IMR-90 (cell line): ENCODE results near the gene SLC25A26. TPM values are rescaled to one million over a fixed set of nuclear protein-coding genes. Genes with fewer than 3 reads are reported as not detected.

ENCODE experiments used
- ATAC-seq: fragments of 200-7000 bp; cut with Tn5 transposase; 2 replicates; pipeline ENCODE4 v1.9.1; 2020; ENCODE audit warnings: low read depth, mild to moderate bottlenecking, moderate library complexity
- BruUV-seq: library from RNA; stranded (reverse); fragments of 400-500 nt; replicated peaks from 2 replicates; lab custom pipeline; 2021; lab: Mats Ljungman, UMichigan
- CTCF ChIA-PET: fragments of 300-600 bp; formaldehyde crosslinking; extraction: SDS; loops from one replicate; lab custom pipeline; 2021; ENCODE audit warnings: antibody characterized with exemption; lab: Yijun Ruan, JAX
- POLR2A ChIA-PET: fragments of 300-600 bp; sonication (Branson Sonifier 250); formaldehyde crosslinking; loops from one replicate; lab custom pipeline; 2022; ENCODE audit warnings: antibody characterized with exemption; ENCODE audit not compliant: unreplicated experiment; lab: Charles Lee
- DNase-seq: peaks from one replicate; pipeline ENCODE4 v3.0.0; 2013
- H2AFZ ChIP-seq: replicated peaks from 2 replicates; pipeline ENCODE3; 2013; ENCODE audit warnings: low read length, mild to moderate bottlenecking; ENCODE audit not compliant: poor library complexity
- H2AK5ac ChIP-seq: 2 replicates; pipeline ENCODE4 v1.6.1; 2013; ENCODE audit warnings: low read depth, low read length, inconsistent platforms
- H2AK9ac ChIP-seq: replicated peaks from 2 replicates; pipeline ENCODE3; 2013; ENCODE audit warnings: mild to moderate bottlenecking, low read depth, low read length, moderate library complexity; ENCODE audit not compliant: poor library complexity
- H2BK120ac ChIP-seq: 2 replicates; pipeline ENCODE4 v1.6.1; 2013; ENCODE audit warnings: low read depth, low read length, inconsistent platforms
- H2BK15ac ChIP-seq: 3 replicates; pipeline ENCODE4 v1.6.1; 2013; ENCODE audit warnings: low read depth, low read length, inconsistent platforms
- H2BK20ac ChIP-seq: 2 replicates; pipeline ENCODE4 v1.6.1; 2013; ENCODE audit warnings: low read depth, mild to moderate bottlenecking, inconsistent platforms, low read length, moderate library complexity
- H2BK5ac ChIP-seq: 2 replicates; pipeline ENCODE4 v1.6.1; 2013; ENCODE audit warnings: mild to moderate bottlenecking, low read depth, low read length, inconsistent platforms; ENCODE audit not compliant: poor library complexity, severe bottlenecking
- H3K14ac ChIP-seq: replicated peaks from 2 replicates; pipeline ENCODE4 v1.6.1; 2013; ENCODE audit warnings: low read depth, low read length, inconsistent platforms
- H3K18ac ChIP-seq: 2 replicates; pipeline ENCODE4 v1.6.1; 2013; ENCODE audit warnings: low read depth, low read length, control low read depth
- H3K23ac ChIP-seq: 2 replicates; pipeline ENCODE4 v1.6.1; 2013; ENCODE audit warnings: low read depth, low read length, inconsistent platforms
- H3K27ac ChIP-seq: 2 replicates; pipeline ENCODE4 v1.5.1; 2013; ENCODE audit warnings: mild to moderate bottlenecking, control low read depth, low read length; ENCODE audit not compliant: insufficient read depth
- H3K27me3 ChIP-seq: 2 replicates; pipeline ENCODE4 v1.6.1; 2013; ENCODE audit warnings: low read length; ENCODE audit not compliant: control insufficient read depth, insufficient read depth
- H3K36me3 ChIP-seq: 2 replicates; pipeline ENCODE4 v1.6.1; 2013; ENCODE audit warnings: low read length, mixed read lengths; ENCODE audit not compliant: control insufficient read depth, insufficient read depth
- H3K4ac ChIP-seq: 2 replicates; pipeline ENCODE4 v1.6.1; 2013; ENCODE audit warnings: low read depth, low read length, inconsistent platforms
- H3K4me1 ChIP-seq: 2 replicates; pipeline ENCODE4 v1.6.1; 2013; ENCODE audit warnings: low read length, mixed read lengths; ENCODE audit not compliant: control insufficient read depth, insufficient read depth
- H3K4me2 ChIP-seq: 2 replicates; pipeline ENCODE4 v1.6.1; 2013; ENCODE audit warnings: low read depth, mild to moderate bottlenecking, control low read depth, low read length, moderate library complexity
- H3K4me3 ChIP-seq: 2 replicates; pipeline ENCODE4 v1.5.1; 2013; ENCODE audit warnings: low read depth, mild to moderate bottlenecking, control low read depth, low read length, moderate library complexity; ENCODE audit not compliant: insufficient read depth
- H3K56ac ChIP-seq: 2 replicates; pipeline ENCODE4 v1.6.1; 2013; ENCODE audit warnings: low read length, inconsistent platforms; ENCODE audit not compliant: insufficient read depth; ENCODE audit errors: extremely low read depth
- H3K79me1 ChIP-seq, 2 experiments: 2 replicates each; pipeline ENCODE4 v1.6.1; 2013; ENCODE audit warnings: low read length in 2 of 2, inconsistent platforms in 1 of 2, low read depth in 1 of 2
- H3K9ac ChIP-seq: 2 replicates; pipeline ENCODE4 v1.6.1; 2013; ENCODE audit warnings: low read depth, low read length, control low read depth
- H3K9me1 ChIP-seq: 2 replicates; pipeline ENCODE4 v1.6.1; 2013; ENCODE audit warnings: low read length, inconsistent platforms; ENCODE audit not compliant: insufficient read depth
- H3K9me3 ChIP-seq: 2 replicates; pipeline ENCODE4 v1.6.1; 2013; ENCODE audit warnings: low read length; ENCODE audit not compliant: control insufficient read depth, insufficient read depth
- H4K20me1 ChIP-seq: 2 replicates; pipeline ENCODE4 v1.6.1; 2013; ENCODE audit warnings: low read length, inconsistent platforms; ENCODE audit not compliant: insufficient read depth
- H4K5ac ChIP-seq: 2 replicates; pipeline ENCODE4 v1.6.1; 2013; ENCODE audit warnings: mild to moderate bottlenecking, low read depth, low read length, control low read depth
- H4K8ac ChIP-seq, 2 experiments: 2 replicates each; pipeline ENCODE4 v1.6.1; 2013; ENCODE audit warnings: low read depth in 2 of 2, low read length in 2 of 2, control low read depth in 1 of 2, inconsistent platforms in 1 of 2
- H4K91ac ChIP-seq: 2 replicates; pipeline ENCODE4 v1.6.1; 2013; ENCODE audit warnings: low read depth, low read length, inconsistent platforms; ENCODE audit not compliant: insufficient read depth
- CHD1 ChIP-seq: IDR thresholded peaks from 2 replicates; pipeline ENCODE4 v1.6.1; 2012; ENCODE audit warnings: low read depth, low read length, improper control_type of control experiment
- CTCF ChIP-seq: conservative IDR thresholded peaks from 2 replicates; pipeline ENCODE4 v1.5.1; 2012; ENCODE audit warnings: mild to moderate bottlenecking, low read depth, low read length, improper control_type of control experiment
- RAD21 ChIP-seq: IDR thresholded peaks from 2 replicates; pipeline ENCODE4 v1.6.1; 2012; ENCODE audit warnings: low read length, improper control_type of control experiment
- RFX5 ChIP-seq: IDR thresholded peaks from 2 replicates; pipeline ENCODE4 v1.8.0; 2012; ENCODE audit warnings: low read depth, mild to moderate bottlenecking, low read length, moderate library complexity
- SMC3 ChIP-seq: fragments of 150-350 bp; IDR thresholded peaks from 2 replicates; pipeline ENCODE4 v1.6.1; 2016; ENCODE audit warnings: low read depth, mild to moderate bottlenecking, antibody characterized with exemption, low read length, moderate library complexity
- WGBS, 2 experiments: methylation state at CpG; one replicate each; pipeline versions ENCODE4 v1.1.5 to v1.1.7; 2013; ENCODE audit warnings: missing lambda C conversion rate in 2 of 2; ENCODE audit not compliant: insufficient read length in 1 of 2; ENCODE audit errors: extremely low coverage in 2 of 2; 5-methylcytosine and 5-hydroxymethylcytosine counted together
- dilution Hi-C: fragments of 300-500 bp; cut with HindIII; formaldehyde crosslinking; loops from one replicate; pipeline ENCODE4 v1.14.3; 2018; ENCODE audit warnings: low sequenced_read_pairs; ENCODE audit not compliant: unreplicated experiment
- in situ Hi-C: fragments of 300-500 bp; cut with MboI; formaldehyde crosslinking; loops from 3 replicates; pipeline ENCODE4 v1.14.3; 2019; ENCODE audit warnings: low sequenced_read_pairs, inconsistent platforms, mixed read lengths
- intact Hi-C: fragments of 100-400 bp; cut with micrococcal nuclease; formaldehyde crosslinking; loops from 2 replicates; pipeline ENCODE4 v1.10.0; 2022
- polyA plus RNA-seq, 3 experiments: library from polyadenylated mRNA; depleted of rRNA; stranded (reverse); fragments of >200 nt; gene quantifications; 2 replicates each; pipeline ENCODE4 v1.2.3, GENCODE V29; 2012; ENCODE audit warnings: low replicate concordance in 1 of 3
- total RNA-seq: library from RNA; depleted of rRNA; stranded (reverse); fragments of >200 nt; gene quantifications from 2 replicates; pipeline ENCODE4 v1.2.3, GENCODE V29; 2012

SLC25A26 gene
- total and polyA plus RNA-seq, 2 of the 4 experiments (the other 2 are of a cell fraction), result 10.9 to 12.7 TPM

GRCh38 chr3:66253790-66254620, 33.2 kb downstream of the SLC25A26 start:
- H3K56ac ChIP-seq, result no peak overlapping the region
- H3K79me1 ChIP-seq, result peaks cover 6 to 15% of the 10 kb centered on the region in 2 experiments
- no peak overlapping the region for H3K4me3 ChIP-seq
- H2AFZ ChIP-seq, result no peak overlapping the region
- H4K5ac ChIP-seq, result no peak overlapping the region
- H4K20me1 ChIP-seq, result no peaks in the 10 kb centered on the region
- ChIA-PET POLR2A (no interaction called here), CTCF (interaction anchor here (0.8 to 4.1 kb wide), 8 partner anchors 11 to 718 kb away, joined by 3 to 25 read pairs (median 4); no protein-coding TSS in a partner anchor)
- peaks cover 11% of the 10 kb centered on the region for H3K9me1 ChIP-seq
- no peak overlapping the region for H3K4ac ChIP-seq
- dilution Hi-C loops, result no loop called here
- 0 out of 2 replicates have a peak overlapping the region, but pooled peaks have one; percentile 23 for H3K18ac ChIP-seq
- H3K14ac ChIP-seq, result no peak overlapping the region
- no peak overlapping the region for H4K8ac ChIP-seq
- no peak overlapping the region for H3K23ac ChIP-seq
- H2AK5ac ChIP-seq, result no peak overlapping the region
- peak; percentile 70 for ATAC-seq
- H3K4me2 ChIP-seq, result no peak overlapping the region
- no peaks in the 10 kb centered on the region for H3K27me3 ChIP-seq
- peak; percentile 67 for DNase-seq
- H3K9me3 ChIP-seq, result no peaks in the 10 kb centered on the region
- H3K4me1 ChIP-seq, result peaks cover 12% of the 10 kb centered on the region
- H2BK120ac ChIP-seq, result no peak overlapping the region
- no peak overlapping the region for H3K27ac ChIP-seq
- no TSS peak for BruUV-seq
- H2BK15ac ChIP-seq, result no peak overlapping the region
- H3K9ac ChIP-seq, result no peak overlapping the region
- in situ Hi-C loops, result no loop called here
- no peaks in the 10 kb centered on the region for H3K36me3 ChIP-seq
- WGBS, 2 experiments, result no CpG with 5 or more reads among the region's 6 CpGs
- TF ChIP-seq CTCF (peak; percentile 75), CHD1 (no peak), SMC3 (peak; percentile 62), RFX5 (no peak), RAD21 (peak; percentile 77)
- intact Hi-C loops, result loop anchor here (1.0 to 5.0 kb wide), 4 partner anchors 563 to 858 kb away; no protein-coding TSS in a partner anchor
- no peak overlapping the region for H4K91ac ChIP-seq
- H2BK5ac ChIP-seq, result no peak overlapping the region
- no peak overlapping the region for H2AK9ac ChIP-seq
- no peak overlapping the region for H2BK20ac ChIP-seq
